Measurements from ENCODE around the gene HINT1.

The HINT1 gene

GRCh38 chr5:131165119-131165727 is at the start of gene HINT1:
Gene HINT1 (minus strand): TSS chr5:131165256. CDS start chr5:131165205, 51 bp downstream.
- TF ChIP-seq CTCF (IDR thresholded peaks at IDR 0.05; ENCODE audit: unreplicated experiment in 3 of 3): no peak
- Mint-ChIP-seq H3K4me1 (peaks cover 40% of the 10 kb centered on the region), H3K27ac (peak within 1 kb of the TSS; percentile 97 to 98 (median 97)), H3K4me3 (peak within 1 kb of the TSS; percentile 97 to 99 (median 99)), H3K9me3 (no peaks in the 10 kb centered on the region), H3K36me3 (ENCODE audit: low read depth) (peaks cover 28% of the 10 kb centered on the region), H3K27me3 (ENCODE audit: low read depth) (no peaks in the 10 kb centered on the region)

GRCh38 chr5:131214609-131215227 is 49.7 kb upstream of the HINT1 start:
- Mint-ChIP-seq H3K4me1 (peaks cover 12% of the 10 kb centered on the region), H3K27me3 (ENCODE audit: low read depth) (no peaks in the 10 kb centered on the region), H3K36me3 (ENCODE audit: low read depth) (no peaks in the 10 kb centered on the region), H3K4me3 (peak overlapping the region in 2 of 3 experiments; percentile 29 to 62), H3K9me3 (no peaks in the 10 kb centered on the region), H3K27ac (peak overlapping the region; percentile 89 to 94 (median 90))
- no peak for TF ChIP-seq CTCF (IDR thresholded peaks at IDR 0.05; ENCODE audit: unreplicated experiment in 3 of 3)

- Mint-ChIP-seq H3K27ac (peak overlapping the region in 1 of 3 experiments; percentile 0), H3K4me1 (peaks cover 12% of the 10 kb centered on the region), H3K9me3 (no peaks in the 10 kb centered on the region), H3K36me3 (ENCODE audit: low read depth) (no peaks in the 10 kb centered on the region), H3K4me3 (no peak overlapping the region), H3K27me3 (ENCODE audit: low read depth) (no peaks in the 10 kb centered on the region)
- TF ChIP-seq CTCF (IDR thresholded peaks at IDR 0.05; ENCODE audit: unreplicated experiment in 3 of 3): no peak
These were observed 47.5 kb upstream of the HINT1 start for GRCh38 chr5:131212471-131213021.

GRCh38 chr5:131211669-131212068 is 46.6 kb upstream of the HINT1 start:
- H3K9me3 Mint-ChIP-seq: no peaks in the 10 kb centered on the region

GRCh38 chr5:131210151-131210510 is 45.1 kb upstream of the HINT1 start:
- Mint-ChIP-seq H3K9me3 (no peaks in the 10 kb centered on the region), H3K27me3 (ENCODE audit: low read depth) (no peaks in the 10 kb centered on the region), H3K36me3 (ENCODE audit: low read depth) (no peaks in the 10 kb centered on the region), H3K4me1 (peaks cover 10% of the 10 kb centered on the region), H3K27ac (peak overlapping the region in 2 of 3 experiments; percentile 31 to 45), H3K4me3 (no peak overlapping the region)
- no peak for TF ChIP-seq CTCF (IDR thresholded peaks at IDR 0.05; ENCODE audit: unreplicated experiment in 3 of 3)

More at GRCh38 chr5:131211669-131212068, 46.6 kb upstream of the HINT1 start:
- peaks cover 12% of the 10 kb centered on the region for H3K4me1 Mint-ChIP-seq
- TF ChIP-seq CTCF (IDR thresholded peaks at IDR 0.05; ENCODE audit: unreplicated experiment in 3 of 3): no peak
- H3K4me3 Mint-ChIP-seq: no peak overlapping the region
- no peaks in the 10 kb centered on the region for H3K27me3 Mint-ChIP-seq (ENCODE audit: low read depth)
- no peak overlapping the region for H3K27ac Mint-ChIP-seq
- H3K36me3 Mint-ChIP-seq (ENCODE audit: low read depth): no peaks in the 10 kb centered on the region

Data from nephron (organoid).